Gastroesophageal sphincter (tissue), 3 donors: ENCODE data around the gene JAG2.

Experiments
- CTCF ChIP-seq, 4 experiments: fragments of 200-600 bp in 2 of 4; fragments of 450-650 bp in 2 of 4; sonication (generic) in 1 of 4; IDR thresholded peaks; one replicate each; pipeline ENCODE4 v1.5.1; 2017 to 2019; ENCODE audit warnings: antibody characterized with exemption in 4 of 4, mild to moderate bottlenecking in 2 of 4, moderate library complexity in 2 of 4
- POLR2A ChIP-seq, 2 donors: fragments of 450-650 bp; IDR thresholded peaks; one replicate each; pipeline ENCODE4 v1.6.1; 2017; ENCODE audit warnings: antibody characterized with exemption in 2 of 2, mild to moderate bottlenecking in 2 of 2, moderate library complexity in 1 of 2

GRCh38 chr14:105093038-105093430 is 75.5 kb downstream of the JAG2 start:
- TF ChIP-seq CTCF (IDR thresholded peaks at IDR 0.05) = no peak
- peak in 1 of 2 donors; percentile 25 for TF ChIP-seq POLR2A (IDR thresholded peaks at IDR 0.05)
